Neutrophil (primary cell): Measurements from ENCODE around the gene BMPR1B.
"Not testable (repeated sequence)": the region's sequence is repeated elsewhere in the genome, so short reads cannot be mapped to it uniquely, and the experiment has no call there.

Source experiments
- H3K27ac ChIP-seq: fragments of 200-600 bp; sonication (generic); 2 replicates; pipeline ENCODE4 v1.5.1; 2016; ENCODE audit warnings: mild to moderate bottlenecking, moderate library complexity
- H3K27me3 ChIP-seq: fragments of 200-600 bp; sonication (generic); 2 replicates; pipeline ENCODE4 v1.6.0; 2016; ENCODE audit warnings: mild to moderate bottlenecking
- H3K36me3 ChIP-seq: fragments of 200-600 bp; sonication (generic); 2 replicates; pipeline ENCODE4 v1.5.1; 2017
- H3K4me1 ChIP-seq, 2 experiments: fragments of 200-600 bp in 1 of 2; sonication (generic) in 1 of 2; 1 replicate in 1 of 2; 2 replicates in 1 of 2; pipeline versions ENCODE4 v1.5.1 to v1.6.1; 2013 to 2016; ENCODE audit warnings: low read depth in 1 of 2, low read length in 1 of 2, mild to moderate bottlenecking in 1 of 2, moderate library complexity in 1 of 2; ENCODE audit not compliant: control insufficient read depth in 1 of 2, insufficient read depth in 1 of 2
- H3K4me3 ChIP-seq, 2 experiments: fragments of 200-600 bp in 1 of 2; sonication (generic) in 1 of 2; 1 replicate in 1 of 2; 2 replicates in 1 of 2; pipeline ENCODE4 v1.5.1; 2013 to 2016; ENCODE audit warnings: low read depth in 1 of 2, low read length in 1 of 2, mild to moderate bottlenecking in 1 of 2, moderate library complexity in 1 of 2
- H3K9me3 ChIP-seq: fragments of 200-600 bp; sonication (generic); 2 replicates; pipeline ENCODE4 v1.5.1; 2016
- CTCF ChIP-seq: fragments of 200-600 bp; sonication (generic); IDR thresholded peaks from 2 replicates; pipeline ENCODE4 v1.5.1; 2016; ENCODE audit warnings: antibody characterized with exemption

BMPR1B gene

GRCh38 chr4:95124906-95125504 is 367.2 kb downstream of the BMPR1B start:
- no peaks in the 10 kb centered on the region for H3K36me3 ChIP-seq
- no peaks in the 10 kb centered on the region for H3K4me1 ChIP-seq
- H3K27me3 ChIP-seq, result no peaks in the 10 kb centered on the region
- H3K27ac ChIP-seq, result no peak overlapping the region
- H3K4me3 ChIP-seq, result no peak overlapping the region
- no peak for TF ChIP-seq CTCF
- H3K9me3 ChIP-seq, result no peaks in the 10 kb centered on the region

GRCh38 chr4:95129031-95129430 is 371.3 kb downstream of the BMPR1B start:
- H3K4me3 ChIP-seq, result no peak overlapping the region
- no peak for TF ChIP-seq CTCF
- no peaks in the 10 kb centered on the region for H3K36me3 ChIP-seq
- H3K27me3 ChIP-seq, result no peaks in the 10 kb centered on the region
- H3K4me1 ChIP-seq, result no peaks in the 10 kb centered on the region
- H3K9me3 ChIP-seq, result no peaks in the 10 kb centered on the region
- no peak overlapping the region for H3K27ac ChIP-seq

- Histone ChIP-seq H3K36me3 (no peaks in the 10 kb centered on the region), H3K4me1 (no peaks in the 10 kb centered on the region), H3K4me3 (no peak overlapping the region), H3K27me3 (no peaks in the 10 kb centered on the region), H3K9me3 (no peaks in the 10 kb centered on the region), H3K27ac (no peak overlapping the region)
- TF ChIP-seq CTCF, result no peak
Measured at GRCh38 chr4:95129821-95130311, 372.1 kb downstream of the BMPR1B start.

GRCh38 chr4:95134016-95134415 is 376.3 kb downstream of the BMPR1B start:
- not testable (repeated sequence) for H3K27ac ChIP-seq, H3K27me3 ChIP-seq, H3K4me1 ChIP-seq, H3K4me3 ChIP-seq, H3K36me3 ChIP-seq, H3K9me3 ChIP-seq

GRCh38 chr4:95139424-95139823 is 381.7 kb downstream of the BMPR1B start:
- not testable (repeated sequence) for H3K27ac ChIP-seq, H3K4me1 ChIP-seq, H3K9me3 ChIP-seq

GRCh38 chr4:95141361-95141760 is 383.6 kb downstream of the BMPR1B start:
- no peaks in the 10 kb centered on the region for H3K36me3 ChIP-seq
- no peaks in the 10 kb centered on the region for H3K9me3 ChIP-seq
- H3K27me3 ChIP-seq, result no peaks in the 10 kb centered on the region
- TF ChIP-seq CTCF, result no peak
- no peak overlapping the region for H3K4me3 ChIP-seq
- H3K27ac ChIP-seq, result no peak overlapping the region
- H3K4me1 ChIP-seq, result no peaks in the 10 kb centered on the region

More at GRCh38 chr4:95139424-95139823, 381.7 kb downstream of the BMPR1B start:
- not testable (repeated sequence) for H3K36me3 ChIP-seq, H3K4me3 ChIP-seq, H3K27me3 ChIP-seq
